Measurements from ENCODE around the gene RNF141. TPM values are rescaled to one million over a fixed set of nuclear protein-coding genes. Genes with fewer than 3 reads are reported as not detected.

Gene RNF141
- total and polyA plus RNA-seq, 2 of the 13 experiments (the other 11 are each of a cell fraction or from before 2014, with no cell fraction given) = 9.3 to 22.4 TPM

- BruUV-seq (replicated peaks) = no TSS peak
- DNase-seq (ENCODE audit: low spot score) (no peak), FAIRE-seq (no peak), ATAC-seq (no peak)
- Histone ChIP-seq H3K4me2 (ENCODE audit: low read depth, low read length) (no peak overlapping the region), H3K79me2 (ENCODE audit: insufficient read depth, low read length) (no peaks in the 10 kb centered on the region), H3K4me3 (replicated peaks in 1 of 3; ENCODE audit: insufficient read depth in 1 of 3, low read depth in 2 of 3, low read length in 3 of 3) (no peak overlapping the region), H3K4me1 (ENCODE audit: insufficient read depth, low read length) (no peaks in the 10 kb centered on the region), H3K9me3 (ENCODE audit: low read length) (no peaks in the 10 kb centered on the region), H2AFZ (ENCODE audit: low read length) (no peak overlapping the region), H3K36me3 (replicated peaks in 1 of 2; ENCODE audit: control insufficient read depth in 1 of 2, insufficient read depth in 2 of 2, low read length in 2 of 2) (no peaks in the 10 kb centered on the region; a peak in 1 of 5 replicates), H3K27me3 (ENCODE audit: control insufficient read depth in 1 of 2, insufficient read depth in 2 of 2, low read length in 2 of 2) (no peaks in the 10 kb centered on the region), H3K9ac (ENCODE audit: insufficient read depth, low read depth, low read length) (no peak overlapping the region), H4K20me1 (ENCODE audit: insufficient read depth, low read length) (no peaks in the 10 kb centered on the region), H3K27ac (ENCODE audit: extremely low read length, insufficient read depth, low read length) (no peak overlapping the region)
- ChIA-PET POLR2A (no interaction called here), CTCF (ENCODE audit: low intra/inter-chr PET ratio, low total read pairs) (interaction anchor here (1.4 to 1.6 kb wide), 2 partner anchors 141 to 221 kb away, joined by 5 to 11 read pairs; no protein-coding TSS in a partner anchor)
- intact Hi-C loops (cut with micrococcal nuclease; ENCODE audit: unreplicated experiment) = loop anchor here (1.0 kb wide), 2 partner anchors 140 to 221 kb away; no protein-coding TSS in a partner anchor
- no peak for TF ChIP-seq CEBPG (CRISPR knock-in tag; IDR thresholded peaks at IDR 0.05)
- TF ChIP-seq ZBTB10 (CRISPR knock-in tag; IDR thresholded peaks at IDR 0.05; ENCODE audit: borderline replicate concordance) = no peak
- TF ChIP-seq SALL1 (CRISPR knock-in tag; IDR thresholded peaks at IDR 0.05) = no peak
- TF ChIP-seq RBM22 (optimal IDR thresholded peaks at IDR 0.05; ENCODE audit: low read length) = no peak
- no peak for TF ChIP-seq RXRA (CRISPR knock-in tag; IDR thresholded peaks at IDR 0.05)
- TF ChIP-seq NR2C2 (CRISPR knock-in tag; IDR thresholded peaks at IDR 0.05; ENCODE audit: borderline replicate concordance) = no peak
- no peak for TF ChIP-seq ZNF503 (CRISPR knock-in tag; IDR thresholded peaks at IDR 0.05)
- TF ChIP-seq RFXANK (CRISPR knock-in tag; IDR thresholded peaks at IDR 0.05) = no peak
- peak; percentile 17; the same call in 1 of the 2 replicates for TF ChIP-seq SMC3 (IDR thresholded peaks at IDR 0.05; ENCODE audit: low read length)
- 44% methylated on average over 2 of the region's 2 CpGs for WGBS (ENCODE audit: low lambda C conversion rate)
- in situ Hi-C loops (cut with HindIII; ENCODE audit: extremely low pct_ligation_motif_present, low pct_unique_long_range_greater_than_20kb) = no loop called here
Measured at GRCh38 chr11:10514202-10514601, 26.8 kb downstream of the RNF141 start.
